Heart right ventricle (tissue), 12 donors: ENCODE measurements around the gene ZNF468. TPM values are rescaled to one million over a fixed set of nuclear protein-coding genes. Genes with fewer than 3 reads are reported as not detected.

Source experiments
- polyA plus RNA-seq, 2 donors: library from polyadenylated mRNA; stranded (reverse); fragments of 200-250 nt; gene quantifications; one replicate each; pipeline ENCODE4 v1.2.3, GENCODE V29; 2013
- total RNA-seq, 10 donors: library from RNA; stranded (reverse); fragmentation: NEBNext Ultra II Directional in 3 of 10; extraction: Animal tissue kit (Norgen Biotek cat#: 25700) in 3 of 10; gene quantifications; one replicate each; pipeline versions ENCODE4 v1.2.1 to v1.2.4, GENCODE V29; 2021 to 2023
- donor health status: ischemic (EF 13 %, LVEDD 7.1; RV severe dilation, severe dysfunction).
- donor health status: healthy with polysubstance abuse.
- donor health status: DM: no; HTN: yes; CAD: no.
- donor health status: DM: no; HTN: no; CAD: no.
- donor health status: ischemic (EF 25% LVEDD 6.9; RV normal size, moderate dysfunction).
- donor health status: ischemic (EF 25% LVEDD 5.7; RV mildly dilated, moderate dysfunction).
- donor health status: healthy.
- donor health status: nonischemic (EF 11% LVEDD 7.7; RV severe dilation, severe dysfunction).
- donor health status: DM: yes; HTN: yes; CAD: no.
- donor health status: PGD.
- donor health status: ischemic (EF 29% LVEDD 5.4; RV normal size, mild dysfunction).
- donor health status: nonischemic (EF 23%, LVEDD 6.1; RV moderate dilation, normal function).

ZNF468 gene
- total and polyA plus RNA-seq, 12 donors, result 5.3 to 12.7 (median 9.1) TPM

Other genes starting within 250 kb of the ZNF468 start
- gene ZNF83, start 219.3 kb downstream of the ZNF468 start, total RNA-seq, result 10 to 100 TPM; 10.3 to 21.4 (median 16.7) TPM
- gene ZNF83, start 219.3 kb downstream of the ZNF468 start, polyA plus RNA-seq, result 10 to 100 TPM; 10.7 to 89.3 TPM
- gene ZNF611, start 122.6 kb downstream of the ZNF468 start, total RNA-seq, result 1 to 10 TPM; 7.0 to 9.8 (median 7.7) TPM
- gene ZNF611, start 122.6 kb downstream of the ZNF468 start, polyA plus RNA-seq, result 1 to 10 TPM; 2.3 to 5.8 TPM
- 1 to 10 TPM; 1.5 to 4.0 (median 2.5) TPM for gene ZNF600, start 70.8 kb downstream of the ZNF468 start, total RNA-seq
- gene ZNF600, start 70.8 kb downstream of the ZNF468 start, polyA plus RNA-seq, result 1 to 10 TPM; 1.7 to 6.9 TPM
- 10 to 100 TPM in 3 of 10 donors, 1 to 10 TPM in 7; 3.6 to 11.4 (median 9.4) TPM for gene ZNF28, start 36.0 kb downstream of the ZNF468 start, total RNA-seq
- gene ZNF28, start 36.0 kb downstream of the ZNF468 start, polyA plus RNA-seq, result 1 to 10 TPM; 1.4 to 2.9 TPM
- 10 to 100 TPM in 1 of 10 donors, 1 to 10 TPM in 9; 6.3 to 16.3 (median 7.6) TPM for gene ZNF320, start 40.0 kb upstream of the ZNF468 start, total RNA-seq
- 10 to 100 TPM in 1 of 2 donors, 1 to 10 TPM in 1; 2.7 to 10.0 TPM for gene ZNF320, start 40.0 kb upstream of the ZNF468 start, polyA plus RNA-seq
- gene ZNF888, start 65.8 kb upstream of the ZNF468 start, total RNA-seq, result 1 to 10 TPM in 9 of 10 donors, under 1 TPM in 1; 0.76 to 2.3 (median 1.4) TPM
- gene ZNF888, start 65.8 kb upstream of the ZNF468 start, polyA plus RNA-seq, result 1 to 10 TPM in 1 of 2 donors, under 1 TPM in 1; 0.70 to 1.6 TPM
- 10 to 100 TPM in 1 of 10 donors, 1 to 10 TPM in 9; 3.8 to 11.8 (median 5.6) TPM for gene ZNF816, start 105.3 kb upstream of the ZNF468 start, total RNA-seq
- gene ZNF816, start 105.3 kb upstream of the ZNF468 start, polyA plus RNA-seq, result 1 to 10 TPM; 1.6 to 1.9 TPM
- gene ERVV-1, start 156.3 kb upstream of the ZNF468 start, total RNA-seq, result under 1 TPM in 1 of 10 donors, not detected in 9; 0.19 TPM
- gene ERVV-1, start 156.3 kb upstream of the ZNF468 start, polyA plus RNA-seq, result under 1 TPM in 1 of 2 donors, not detected in 1; 0.03 TPM
- not detected for gene ERVV-2, start 187.1 kb upstream of the ZNF468 start, total RNA-seq
- not detected for gene ERVV-2, start 187.1 kb upstream of the ZNF468 start, polyA plus RNA-seq
- 10 to 100 TPM in 9 of 10 donors, 1 to 10 TPM in 1; 9.8 to 22.9 (median 18.5) TPM for gene ZNF160, start 245.8 kb upstream of the ZNF468 start, total RNA-seq
- gene ZNF160, start 245.8 kb upstream of the ZNF468 start, polyA plus RNA-seq, result 10 to 100 TPM in 1 of 2 donors, 1 to 10 TPM in 1; 9.1 to 25.9 TPM